Suppressor macrophage (primary cell): ENCODE results near the gene SPHK1.
A peak's percentile ranks its signal among the peaks of the same experiment; 100 is the strongest.

Source experiments
- DNase-seq, 4 experiments: peaks; one replicate each; pipeline ENCODE4 v3.0.0-alpha.2; 2020 to 2022

Gene SPHK1

GRCh38 chr17:76408037-76408849 is 23.8 kb downstream of the SPHK1 start:
- peak; percentile 23 to 61 (median 36) for DNase-seq

- no peak for DNase-seq
Observed at GRCh38 chr17:76410328-76410965, 26.0 kb downstream of the SPHK1 start.

GRCh38 chr17:76411247-76411646 is 26.8 kb downstream of the SPHK1 start:
- DNase-seq = no peak

GRCh38 chr17:76414334-76415295 is 30.2 kb downstream of the SPHK1 start:
- no peak for DNase-seq

- no peak for DNase-seq
Observed at GRCh38 chr17:76415786-76416185, 31.4 kb downstream of the SPHK1 start.

GRCh38 chr17:76416457-76416856 is 32.0 kb downstream of the SPHK1 start:
- no peak for DNase-seq

GRCh38 chr17:76416899-76417298 is 32.5 kb downstream of the SPHK1 start:
- DNase-seq = no peak

- no peak for DNase-seq
Observed at GRCh38 chr17:76417499-76418143, 33.2 kb downstream of the SPHK1 start.

GRCh38 chr17:76419576-76420260 is 35.3 kb downstream of the SPHK1 start:
- DNase-seq = no peak

GRCh38 chr17:76420356-76421043 is 36.1 kb downstream of the SPHK1 start:
- no peak for DNase-seq

- DNase-seq = no peak
Observed at GRCh38 chr17:76421044-76421407, 36.6 kb downstream of the SPHK1 start.

GRCh38 chr17:76422406-76422805 is 38.0 kb downstream of the SPHK1 start:
- DNase-seq = no peak

GRCh38 chr17:76422860-76423259 is 38.5 kb downstream of the SPHK1 start:
- no peak for DNase-seq

GRCh38 chr17:76426853-76427252 is 42.4 kb downstream of the SPHK1 start:
- no peak for DNase-seq

GRCh38 chr17:76427501-76428231 is 43.3 kb downstream of the SPHK1 start:
- DNase-seq = no peak

- DNase-seq = no peak
Observed at GRCh38 chr17:76428511-76428910, 44.1 kb downstream of the SPHK1 start.

- no peak for DNase-seq
Observed at GRCh38 chr17:76431509-76431908, 47.1 kb downstream of the SPHK1 start.

- DNase-seq = no peak
Observed at GRCh38 chr17:76432004-76432403, 47.6 kb downstream of the SPHK1 start.

- DNase-seq = peak in 1 of 4 experiments; percentile 31
Observed at GRCh38 chr17:76432712-76433336, 48.4 kb downstream of the SPHK1 start.

GRCh38 chr17:76433693-76434092 is 49.3 kb downstream of the SPHK1 start:
- no peak for DNase-seq
